H1 (cell line): ENCODE results near the gene GZF1. TPM values are rescaled to one million over a fixed set of nuclear protein-coding genes. Genes with fewer than 3 reads are reported as not detected.

ENCODE experiments used
- CHD7 ChIP-seq: fragments of 300-600 bp; sonication (generic); IDR thresholded peaks from 2 replicates; pipeline ENCODE4 v1.7.1; 2012; ENCODE audit warnings: low read length, moderate library complexity, mild to moderate bottlenecking, inconsistent platforms; ENCODE audit not compliant: insufficient replicate concordance
- HDAC2 ChIP-seq, 2 experiments: fragments of 300-600 bp in 1 of 2; sonication (generic) in 1 of 2; IDR thresholded peaks; 2 replicates each; pipeline ENCODE4 v1.6.1; 2011 to 2012; ENCODE audit warnings: low read depth in 2 of 2, low read length in 2 of 2, mild to moderate bottlenecking in 2 of 2, moderate library complexity in 2 of 2, borderline replicate concordance in 1 of 2, inconsistent platforms in 1 of 2
- polyA plus RNA-seq, 7 experiments: library from polyadenylated mRNA; depleted of rRNA in 3 of 7; stranded (reverse) in 5 of 7; unstranded in 2 of 7; fragments of >200 nt in 5 of 7; fragments of 200-250 nt in 2 of 7; gene quantifications; 1 replicate in 5 of 7; 2 replicates in 1 of 7; 4 replicates in 1 of 7; pipeline versions ENCODE4 v1.2.1 to v1.2.3, GENCODE V29; 2011 to 2013; ENCODE audit warnings: missing spikeins in 2 of 7, mixed read lengths in 2 of 7
- total RNA-seq: library from RNA; stranded (reverse); fragmentation: NEBNext Ultra II Directional; extraction: Animal tissue kit (Norgen Biotek cat#: 25700); gene quantifications from 2 replicates; pipeline ENCODE4 v1.2.1, GENCODE V29; 2021

Gene GZF1
- total and polyA plus RNA-seq, 2 of the 8 experiments (the other 6 are each of a cell fraction or from before 2014, with no cell fraction given) = 8.2 to 11.9 TPM

- TF ChIP-seq CHD7 (no peak), HDAC2 (IDR thresholded peaks at IDR 0.05; ENCODE audit: borderline replicate concordance in 1 of 2, low read depth in 2 of 2, low read length in 2 of 2) (no peak)
- TF ChIP-seq, all 59 proteins: peak for 0
Observed at GRCh38 chr20:23347791-23348190, 14.2 kb upstream of the GZF1 start (continued).
